Aorta (tissue), 5 donors: ENCODE measurements around the gene LAMA5. TPM values are rescaled to one million over a fixed set of nuclear protein-coding genes. Genes with fewer than 3 reads are reported as not detected.

ENCODE experiments used
- ATAC-seq: fragments of 200-7000 bp; cut with Tn5 transposase; one replicate; pipeline ENCODE4 v1.9.1; 2022; ENCODE audit warnings: moderate library complexity; ENCODE audit not compliant: low FRiP score
- DNase-seq, 2 donors: peaks; one replicate each; pipeline ENCODE4 v3.0.0-alpha.2; 2020
- H3K27ac ChIP-seq, 2 donors: one replicate each; pipeline ENCODE4 v1.5.1; 2013; ENCODE audit warnings: low read length in 2 of 2, mild to moderate bottlenecking in 2 of 2, moderate library complexity in 2 of 2, control low read depth in 1 of 2, inconsistent platforms in 1 of 2, low read depth in 1 of 2
- H3K27me3 ChIP-seq, 2 donors: one replicate each; pipeline ENCODE4 v1.6.1; 2013; ENCODE audit warnings: control low read depth in 1 of 2, low read length in 1 of 2, mild to moderate bottlenecking in 1 of 2, moderate library complexity in 1 of 2; ENCODE audit not compliant: insufficient read depth in 2 of 2, control insufficient read depth in 1 of 2
- H3K36me3 ChIP-seq, 2 donors: one replicate each; pipeline ENCODE4 v1.6.1; 2013; ENCODE audit warnings: control low read depth in 1 of 2, low read length in 1 of 2, mild to moderate bottlenecking in 1 of 2; ENCODE audit not compliant: insufficient read depth in 2 of 2, control insufficient read depth in 1 of 2
- H3K4me1 ChIP-seq, 2 donors: one replicate each; pipeline ENCODE4 v1.6.1; 2013; ENCODE audit warnings: low read length in 2 of 2, control low read depth in 1 of 2, mild to moderate bottlenecking in 1 of 2, moderate library complexity in 1 of 2; ENCODE audit not compliant: insufficient read depth in 2 of 2, control insufficient read depth in 1 of 2
- H3K4me3 ChIP-seq, 2 donors: one replicate each; pipeline ENCODE4 v1.5.1; 2013; ENCODE audit warnings: low read length in 2 of 2, control low read depth in 1 of 2, mild to moderate bottlenecking in 1 of 2
- H3K9me3 ChIP-seq: one replicate; pipeline ENCODE4 v1.6.1; 2013; ENCODE audit warnings: mild to moderate bottlenecking, low read length; ENCODE audit not compliant: control insufficient read depth
- WGBS, 2 donors: extraction: QIAGEN DNeasy Blood & Tissue Kit; methylation state at CpG; one replicate each; pipeline ENCODE4 v1.1.7; 2013; 5-methylcytosine and 5-hydroxymethylcytosine counted together
- intact Hi-C, 2 donors: fragments of 100-400 bp; cut with DNase I; formaldehyde crosslinking; loops; one replicate each; pipeline versions ENCODE4 v1.14.2 to v1.15.0; 2022
- polyA plus RNA-seq, 2 donors: library from polyadenylated mRNA; stranded (reverse); fragments of 200-250 nt; gene quantifications; one replicate each; pipeline ENCODE4 v1.2.3, GENCODE V29; 2013
- total RNA-seq, 2 donors: library from RNA; stranded (reverse); fragmentation: NEBNext Ultra II Directional; extraction: Animal tissue kit (Norgen Biotek cat#: 25700); gene quantifications; one replicate each; pipeline ENCODE4 v1.2.1, GENCODE V29; 2021
- donor health status: healthy with polysubstance abuse.
- donor health status: Bipolar disorder and iron deficiency.
- donor health status: DM: no; HTN: no; CAD: no.
- donor health status: DM: no; HTN: no; CAD: no.
- donor health status: DM: yes; HTN: yes; CAD: no.

The LAMA5 gene
- total and polyA plus RNA-seq, 4 donors, result 52.2 to 395 (median 353) TPM

- DNase-seq (no peak), ATAC-seq (no peak)
- no peaks in the 10 kb centered on the region for H3K27me3 ChIP-seq
- H3K4me1 ChIP-seq, result no peaks in the 10 kb centered on the region
- H3K36me3 ChIP-seq, result no peaks in the 10 kb centered on the region
- no peaks in the 10 kb centered on the region for H3K9me3 ChIP-seq
- no peak overlapping the region for H3K27ac ChIP-seq
- H3K4me3 ChIP-seq, result no peak overlapping the region
- intact Hi-C loops, result loop anchor here in 1 of 2 donors (10.0 kb wide), 1 partner anchor 215 kb away; no protein-coding TSS in a partner anchor
- WGBS, 2 donors, result 6 to 10% methylated on average over 30 of the region's 30 CpGs
These were observed 43.0 kb upstream of the LAMA5 start for GRCh38 chr20:62409931-62410745.

- ATAC-seq (no peak), DNase-seq (no peak)
- intact Hi-C loops, result loop anchor here in 1 of 2 donors (10.0 kb wide), 1 partner anchor 216 kb away; no protein-coding TSS in a partner anchor
- Histone ChIP-seq H3K27ac (no peak overlapping the region), H3K27me3 (no peaks in the 10 kb centered on the region), H3K4me1 (no peaks in the 10 kb centered on the region), H3K36me3 (no peaks in the 10 kb centered on the region), H3K4me3 (no peak overlapping the region), H3K9me3 (no peaks in the 10 kb centered on the region)
- WGBS, 2 donors, result 90% methylated on average over 12 of the region's 12 CpGs
These were observed 42.2 kb upstream of the LAMA5 start for GRCh38 chr20:62409086-62409853.

- Histone ChIP-seq H3K9me3 (no peaks in the 10 kb centered on the region), H3K4me1 (no peaks in the 10 kb centered on the region), H3K27ac (no peak overlapping the region), H3K36me3 (no peaks in the 10 kb centered on the region), H3K4me3 (no peak overlapping the region), H3K27me3 (no peaks in the 10 kb centered on the region)
- ATAC-seq, result no peak
- no peak for DNase-seq
- intact Hi-C loops, result loop anchor here in 1 of 2 donors (10.0 kb wide), 1 partner anchor 216 kb away; no protein-coding TSS in a partner anchor
- WGBS, 2 donors, result 94 to 98% methylated on average over 12 of the region's 12 CpGs
These were observed 41.5 kb upstream of the LAMA5 start for GRCh38 chr20:62408640-62409039.

- H3K36me3 ChIP-seq, result no peaks in the 10 kb centered on the region
- H3K4me3 ChIP-seq, result no peak overlapping the region
- intact Hi-C loops, result loop anchor here in 1 of 2 donors (10.0 kb wide), 1 partner anchor 217 kb away; no protein-coding TSS in a partner anchor
- no peaks in the 10 kb centered on the region for H3K27me3 ChIP-seq
- ATAC-seq (no peak), DNase-seq (no peak)
- no peaks in the 10 kb centered on the region for H3K4me1 ChIP-seq
- H3K27ac ChIP-seq, result no peak overlapping the region
- no peaks in the 10 kb centered on the region for H3K9me3 ChIP-seq
- WGBS, 2 donors, result 95 to 96% methylated on average over 15 of the region's 15 CpGs
These were observed 40.9 kb upstream of the LAMA5 start for GRCh38 chr20:62408055-62408454.

GRCh38 chr20:62407221-62407992 is 40.3 kb upstream of the LAMA5 start, which contains the start of gene CABLES2:
Gene CABLES2, minus strand, starts transcription at chr20:62407285. Its CDS starts 9 bp downstream, at chr20:62407276.
- Histone ChIP-seq H3K4me1 (no peaks in the 10 kb centered on the region), H3K36me3 (no peaks in the 10 kb centered on the region), H3K4me3 (peak within 1 kb of the TSS; percentile 63 to 84), H3K9me3 (no peaks in the 10 kb centered on the region), H3K27ac (no peak within 1 kb of the TSS), H3K27me3 (no peaks in the 10 kb centered on the region)
- intact Hi-C loops, result loop anchor here in 1 of 2 donors (10.0 kb wide), 1 partner anchor 217 kb away; no protein-coding TSS in a partner anchor
- peak; percentile 96 to 97 for DNase-seq
- peak; percentile 94 for ATAC-seq
- WGBS, 2 donors, result 6 to 10% methylated on average over 46 to 73 of the region's 73 CpGs

GRCh38 chr20:62406635-62407176 is 39.6 kb upstream of the LAMA5 start:
- no peaks in the 10 kb centered on the region for H3K4me1 ChIP-seq
- no peak for ATAC-seq
- no peaks in the 10 kb centered on the region for H3K27me3 ChIP-seq
- H3K9me3 ChIP-seq, result no peaks in the 10 kb centered on the region
- no peak for DNase-seq
- 1% methylated on average over 26 to 42 of the region's 42 CpGs for WGBS, 2 donors
- peak overlapping the region; percentile 63 to 84 for H3K4me3 ChIP-seq
- no peaks in the 10 kb centered on the region for H3K36me3 ChIP-seq
- intact Hi-C loops, result loop anchor here in 1 of 2 donors (10.0 kb wide), 1 partner anchor 218 kb away; no protein-coding TSS in a partner anchor
- no peak overlapping the region for H3K27ac ChIP-seq

- Histone ChIP-seq H3K4me1 (no peaks in the 10 kb centered on the region), H3K27me3 (no peaks in the 10 kb centered on the region), H3K27ac (no peak overlapping the region), H3K9me3 (no peaks in the 10 kb centered on the region), H3K4me3 (no peak overlapping the region), H3K36me3 (no peaks in the 10 kb centered on the region)
- intact Hi-C loops, result loop anchor here in 1 of 2 donors (10.0 kb wide), 1 partner anchor 219 kb away; no protein-coding TSS in a partner anchor
- 50 to 52% methylated on average over 10 of the region's 10 CpGs for WGBS, 2 donors
- DNase-seq (no peak), ATAC-seq (no peak)
These were observed 38.9 kb upstream of the LAMA5 start for GRCh38 chr20:62405981-62406513.
